CMK (cell line): ENCODE measurements around the gene NKX1-2.
A peak's percentile ranks its signal among the peaks of the same experiment; 100 is the strongest.
"Not testable (repeated sequence)": the region's sequence is repeated elsewhere in the genome, so short reads cannot be mapped to it uniquely, and the experiment has no call there.

Source experiments
- DNase-seq: peaks from one replicate; pipeline ENCODE4 v3.0.0-alpha.2; 2010; ENCODE audit warnings: low read depth

NKX1-2 gene

DNA sequence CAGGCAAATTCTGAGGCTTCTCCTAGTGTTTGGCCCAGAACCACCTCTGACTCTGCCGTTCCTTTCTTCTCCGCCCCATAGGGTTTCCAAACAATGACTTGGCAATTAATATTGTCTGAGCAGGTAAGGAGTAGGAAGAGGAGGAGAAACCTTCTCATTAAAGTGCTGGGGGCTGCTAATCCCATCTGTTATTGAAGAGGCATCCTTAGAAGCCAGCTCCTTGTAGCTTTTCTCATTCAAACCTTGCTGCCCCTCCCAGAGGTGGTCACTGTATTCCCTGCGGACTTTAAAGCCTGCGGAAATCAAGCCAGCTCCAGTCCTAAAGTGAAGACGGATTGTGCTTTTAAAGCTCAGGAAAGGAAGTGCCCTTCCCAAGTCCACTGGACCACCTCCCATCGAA is 1.4 kb upstream of the NKX1-2 start:
- no peak for DNase-seq

DNA sequence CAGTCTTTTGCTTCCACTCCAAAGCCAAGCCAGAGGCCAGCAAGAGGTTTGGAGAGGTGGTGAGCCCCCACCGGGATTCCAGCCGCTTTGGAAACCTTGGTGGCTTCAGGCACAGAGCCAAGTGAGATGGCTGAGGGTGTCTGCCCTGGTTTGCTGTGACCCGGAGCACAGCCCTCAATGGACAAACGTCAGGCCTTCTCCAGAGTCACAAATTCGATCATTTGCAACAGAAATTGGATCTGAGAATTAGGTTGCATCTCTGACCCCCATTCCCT is 885 bp upstream of the NKX1-2 start:
- DNase-seq: no peak

DNA sequence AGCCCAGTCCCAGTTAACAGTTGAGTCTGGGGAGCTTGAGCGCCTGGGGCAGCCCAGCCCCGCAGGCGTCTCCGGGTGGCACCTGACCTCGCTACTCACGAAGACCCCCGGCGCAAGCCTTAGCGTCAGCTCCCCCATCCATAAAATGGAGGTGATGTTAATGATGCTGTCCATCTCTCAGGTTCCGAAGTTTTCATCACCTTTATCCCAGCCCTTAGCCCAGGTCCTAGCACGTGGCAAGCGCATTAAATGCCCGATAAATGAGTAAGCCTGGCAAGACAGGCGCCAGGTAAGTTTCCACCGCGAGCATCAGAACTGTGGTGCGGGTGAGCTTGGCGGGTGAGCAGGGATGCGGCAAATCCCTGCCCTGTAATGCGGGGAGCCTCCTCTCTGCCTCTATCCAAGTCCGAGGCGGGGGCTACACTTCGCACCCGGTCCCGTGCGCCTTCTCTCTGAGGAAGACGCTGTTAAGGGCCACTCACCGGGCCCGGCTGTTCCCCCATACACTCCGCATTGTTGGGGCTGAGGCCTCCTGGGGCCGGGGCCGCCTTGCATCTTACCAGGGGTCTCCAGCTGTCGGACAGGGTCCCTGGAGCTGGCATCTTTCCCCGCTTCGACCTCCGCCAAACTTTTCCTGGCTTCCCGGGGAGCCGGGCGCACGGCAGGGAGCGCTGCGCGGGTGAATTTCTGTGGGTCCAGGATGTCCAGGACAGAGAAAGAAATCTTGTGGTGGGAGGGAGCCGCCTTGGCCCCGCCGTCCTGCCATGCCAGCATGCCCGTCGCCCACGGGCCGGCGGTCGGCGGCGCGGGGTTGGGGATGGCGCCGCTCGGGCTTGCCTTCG is 444 bp downstream of the NKX1-2 start:
- no peak for DNase-seq

DNA sequence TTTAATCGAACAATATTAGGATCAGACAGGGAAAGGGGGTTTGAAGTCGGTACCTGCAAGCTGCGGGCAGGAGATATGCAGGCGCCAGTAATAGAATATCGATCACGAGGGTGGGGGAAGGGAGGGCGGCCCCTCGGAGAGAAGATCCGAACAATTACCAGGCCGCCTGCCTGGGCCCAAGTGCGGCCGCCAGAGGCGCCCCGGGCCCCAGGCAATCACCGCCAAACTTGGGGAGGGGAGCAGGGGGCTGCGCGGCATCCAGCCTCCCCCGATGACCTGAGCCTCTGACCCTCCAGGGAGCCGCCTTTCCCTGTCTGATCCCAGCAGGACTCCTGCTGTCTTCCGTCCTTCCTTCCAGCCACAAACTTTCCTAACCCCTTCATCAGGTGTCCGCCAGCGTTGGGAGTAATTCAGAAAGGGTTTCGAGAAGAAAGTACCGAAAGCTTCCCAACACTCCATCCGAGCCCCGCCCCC is 1.1 kb downstream of the NKX1-2 start:
- DNase-seq: no peak

DNA sequence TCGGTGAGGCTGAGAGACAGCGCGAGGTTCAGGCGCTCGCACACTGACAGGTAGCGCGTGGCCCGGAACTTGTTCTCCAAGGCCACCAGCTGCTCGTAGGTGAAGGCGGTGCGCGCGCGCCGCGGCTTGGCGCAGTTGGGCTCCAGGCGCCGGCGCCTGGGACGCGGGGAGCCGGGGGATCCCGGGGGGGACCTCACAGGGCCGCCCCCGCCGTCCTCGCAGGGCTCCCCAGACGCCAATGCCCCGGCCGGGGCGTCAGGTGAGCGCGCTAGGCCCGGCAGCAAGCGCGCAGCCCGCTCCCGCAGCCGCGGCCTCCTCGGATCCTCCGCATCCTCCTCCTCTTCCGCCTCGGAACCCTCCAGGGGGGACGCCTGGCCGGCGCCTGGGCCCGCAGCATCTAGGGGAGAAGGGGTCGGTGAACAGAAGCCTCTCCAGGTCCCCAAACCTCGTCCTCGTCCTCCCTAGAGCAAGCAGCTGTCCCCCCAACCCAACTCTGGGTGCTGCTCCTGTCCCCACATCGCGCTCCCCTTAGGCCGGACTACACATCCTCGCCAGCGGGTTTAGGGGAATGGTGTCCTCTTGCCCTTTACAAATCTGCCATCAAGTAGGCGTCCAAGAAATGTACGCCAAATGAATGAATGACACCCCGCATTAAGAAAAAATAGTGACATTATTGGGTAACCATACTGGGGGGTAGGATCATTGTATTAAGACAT is 1.9 kb downstream of the NKX1-2 start:
- DNase-seq: no peak

DNA sequence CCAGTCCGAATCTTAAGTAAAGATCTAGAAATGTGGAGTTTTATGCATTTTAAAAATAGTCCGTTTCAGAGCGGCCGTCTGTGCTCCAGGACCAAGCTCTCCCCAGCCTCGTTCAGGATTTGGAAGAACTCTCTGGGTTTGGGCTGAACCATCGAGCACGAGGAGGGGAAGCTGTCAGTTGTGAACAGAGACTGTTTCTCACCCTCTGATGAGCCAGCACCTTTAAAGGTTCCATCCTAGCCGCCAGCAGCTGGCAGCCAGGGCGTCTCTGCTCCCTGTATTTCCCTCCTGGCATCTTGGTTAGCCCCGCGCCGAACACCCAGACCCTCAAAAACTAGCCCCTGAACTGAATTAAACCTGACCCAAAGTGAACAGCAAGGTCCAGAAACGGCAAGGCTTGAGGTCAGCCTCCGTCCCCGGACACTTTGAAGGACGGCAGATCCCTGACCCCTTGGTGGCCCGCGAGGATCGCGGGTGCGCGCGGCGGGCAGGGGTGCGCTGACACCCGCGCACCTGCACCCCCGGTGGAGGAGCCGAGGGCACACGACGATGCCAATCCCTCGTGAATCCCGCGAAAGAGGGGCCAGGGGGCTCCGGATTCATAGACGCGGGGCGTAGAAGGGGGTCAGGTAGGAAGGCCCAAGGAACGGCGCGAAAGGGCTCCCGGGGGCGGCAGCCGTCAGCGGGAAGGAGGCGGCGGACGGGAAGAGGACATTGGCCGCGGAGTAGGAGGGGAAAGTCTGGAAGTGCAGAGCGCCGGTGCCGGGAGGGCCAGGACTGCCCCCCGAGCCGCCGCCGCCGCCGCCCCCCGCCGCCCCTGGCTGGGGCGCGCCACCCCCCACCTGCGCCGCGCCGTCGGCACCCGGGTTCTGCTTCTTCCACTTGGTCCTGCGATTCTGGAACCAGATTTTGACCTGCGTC is 2.7 kb downstream of the NKX1-2 start:
- DNase-seq: no peak

DNA sequence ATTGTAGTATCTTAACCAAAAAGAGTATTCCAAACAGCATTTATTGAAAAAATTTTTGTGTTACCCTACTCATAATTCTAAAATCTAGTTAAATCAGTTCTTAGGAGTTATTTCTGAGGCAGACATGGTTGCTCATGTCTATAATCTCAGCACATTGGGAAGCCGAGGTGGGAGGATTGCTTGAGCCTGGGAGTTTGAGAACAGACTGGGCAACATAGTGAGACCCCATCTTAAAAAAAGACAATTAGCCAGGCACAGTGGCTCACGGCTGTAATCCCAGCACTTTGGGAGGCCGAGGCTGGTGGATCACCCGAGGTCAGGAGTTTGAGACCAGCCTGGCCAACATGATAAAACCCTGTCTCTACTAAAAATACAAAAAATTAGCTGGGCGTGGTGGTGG is 8.1 kb downstream of the NKX1-2 start:
- DNase-seq: not testable (repeated sequence)

DNA sequence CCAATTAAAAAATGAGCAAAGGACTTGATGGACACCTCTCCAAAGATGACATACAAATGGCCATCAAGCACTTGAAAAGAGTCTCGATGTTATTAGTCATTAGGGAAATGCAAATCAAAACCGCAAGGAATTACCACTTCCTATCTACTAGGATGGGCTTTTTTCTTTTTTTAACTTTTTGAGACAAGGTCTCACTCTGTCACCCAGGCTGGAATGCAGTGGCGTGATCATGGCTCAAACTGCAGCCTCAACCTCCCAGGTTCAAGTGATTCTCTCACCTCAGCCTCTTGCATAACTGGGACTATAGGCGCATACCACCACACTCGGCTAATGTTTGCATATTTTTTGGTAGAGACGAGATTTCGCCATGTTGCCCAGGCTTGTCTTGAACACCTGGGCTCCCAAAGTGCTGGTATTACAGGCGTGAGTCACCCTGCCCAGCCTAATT is 13.6 kb downstream of the NKX1-2 start:
- DNase-seq: no peak

DNA sequence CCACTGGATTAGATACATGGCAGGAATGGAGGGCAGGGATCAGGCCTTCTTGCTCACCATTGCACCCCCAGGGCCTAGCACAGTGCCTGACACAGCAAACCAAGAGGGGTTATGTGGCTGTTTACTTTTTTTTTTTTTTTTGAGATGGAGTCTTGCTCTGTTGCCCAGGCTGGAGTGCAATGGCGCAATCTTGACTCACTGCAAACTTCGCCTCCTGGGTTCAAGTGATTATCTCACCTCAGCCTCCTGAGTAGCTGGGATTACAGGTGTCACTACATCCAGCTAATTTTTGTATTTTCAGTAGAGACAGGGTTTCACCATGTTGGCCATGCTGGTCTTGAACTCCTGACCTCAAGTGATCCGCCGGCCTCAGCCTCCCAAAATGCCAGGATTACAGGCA is 14.2 kb downstream of the NKX1-2 start:
- DNase-seq: not testable (repeated sequence)

DNA sequence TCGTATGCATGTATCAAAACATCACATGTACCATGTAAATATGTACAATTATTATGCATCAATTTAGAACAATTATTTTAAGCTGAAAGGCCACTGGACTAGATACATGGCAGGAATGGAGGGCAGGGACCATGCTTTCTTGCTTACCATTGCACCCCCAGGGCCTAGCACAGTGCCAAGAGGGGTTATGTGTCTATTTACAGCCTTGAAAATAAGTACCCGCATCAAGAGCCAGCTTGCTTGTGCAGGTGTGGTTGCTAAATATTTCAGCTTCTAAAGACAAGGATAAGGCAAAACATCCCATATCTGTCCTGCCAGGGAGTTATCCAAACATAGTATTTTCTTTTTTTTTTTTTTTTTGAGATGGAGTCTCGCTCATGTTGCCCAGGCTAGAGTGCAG is 16.4 kb downstream of the NKX1-2 start:
- no peak for DNase-seq

DNA sequence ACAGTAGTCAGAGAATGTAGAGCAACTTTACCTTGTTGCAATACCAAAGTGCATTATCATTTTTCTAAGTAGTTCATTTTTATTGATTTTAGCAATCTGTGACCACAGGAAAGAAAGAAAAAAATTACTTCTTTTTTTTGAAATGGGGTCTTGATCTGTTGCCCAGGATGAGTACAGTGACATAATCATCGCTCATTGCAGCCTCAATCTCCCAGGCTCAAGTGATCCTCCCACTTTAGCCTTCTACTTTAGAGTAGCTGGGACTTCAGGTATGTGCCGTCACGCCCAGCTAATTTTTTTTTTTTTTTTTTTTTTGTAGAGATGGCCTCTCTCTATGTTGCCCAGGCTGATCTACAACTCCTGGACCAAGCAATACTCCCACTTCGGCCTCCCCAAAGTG is 19.8 kb downstream of the NKX1-2 start:
- no peak for DNase-seq

DNA sequence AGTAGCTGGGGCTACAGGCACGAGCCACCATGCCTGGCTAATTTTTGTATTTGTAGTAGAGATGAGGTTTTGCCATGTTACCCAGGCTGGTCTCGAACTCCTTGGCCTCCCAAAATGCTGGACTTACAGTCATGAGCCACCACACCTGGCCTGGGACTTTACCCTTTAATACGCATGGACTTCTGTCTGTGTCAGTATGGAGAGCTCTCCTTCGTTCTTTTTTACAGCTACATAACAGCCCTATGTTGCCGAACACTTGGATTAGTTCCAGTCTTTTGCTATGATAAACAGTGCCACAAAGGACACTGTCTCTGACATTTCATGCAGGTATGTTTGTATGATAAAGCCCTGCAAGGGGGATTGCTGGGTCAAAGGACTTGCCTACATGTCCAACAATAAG is 20.3 kb downstream of the NKX1-2 start:
- no peak for DNase-seq

DNA sequence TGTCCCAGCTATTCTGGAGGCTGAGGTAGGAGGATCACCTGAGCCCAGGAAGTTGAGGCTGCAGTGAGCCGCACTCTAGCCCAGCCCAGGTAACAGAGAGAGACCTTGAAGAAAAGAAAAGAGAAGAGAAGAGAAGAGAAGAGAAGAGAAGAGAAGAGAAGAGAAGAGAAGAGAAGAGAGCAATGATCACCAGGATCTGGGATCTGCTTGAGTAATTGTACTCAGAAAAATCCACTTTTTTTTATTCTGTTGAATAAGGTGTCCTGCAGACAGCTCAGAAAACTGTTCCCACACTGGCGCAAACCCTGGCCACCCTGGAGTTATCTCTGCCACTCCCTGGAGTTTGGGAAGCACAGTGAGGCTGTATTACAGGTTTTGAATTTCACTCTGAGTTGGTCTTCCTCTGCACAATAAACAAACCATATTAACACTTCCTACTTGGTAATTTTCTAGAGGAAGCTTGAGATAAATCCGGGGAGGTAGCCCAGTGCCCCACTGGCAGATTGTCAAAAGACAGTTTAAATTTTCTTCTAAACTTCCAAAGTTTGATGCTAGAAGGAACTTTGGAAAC is 21.5 kb downstream of the NKX1-2 start:
- DNase-seq: no peak

DNA sequence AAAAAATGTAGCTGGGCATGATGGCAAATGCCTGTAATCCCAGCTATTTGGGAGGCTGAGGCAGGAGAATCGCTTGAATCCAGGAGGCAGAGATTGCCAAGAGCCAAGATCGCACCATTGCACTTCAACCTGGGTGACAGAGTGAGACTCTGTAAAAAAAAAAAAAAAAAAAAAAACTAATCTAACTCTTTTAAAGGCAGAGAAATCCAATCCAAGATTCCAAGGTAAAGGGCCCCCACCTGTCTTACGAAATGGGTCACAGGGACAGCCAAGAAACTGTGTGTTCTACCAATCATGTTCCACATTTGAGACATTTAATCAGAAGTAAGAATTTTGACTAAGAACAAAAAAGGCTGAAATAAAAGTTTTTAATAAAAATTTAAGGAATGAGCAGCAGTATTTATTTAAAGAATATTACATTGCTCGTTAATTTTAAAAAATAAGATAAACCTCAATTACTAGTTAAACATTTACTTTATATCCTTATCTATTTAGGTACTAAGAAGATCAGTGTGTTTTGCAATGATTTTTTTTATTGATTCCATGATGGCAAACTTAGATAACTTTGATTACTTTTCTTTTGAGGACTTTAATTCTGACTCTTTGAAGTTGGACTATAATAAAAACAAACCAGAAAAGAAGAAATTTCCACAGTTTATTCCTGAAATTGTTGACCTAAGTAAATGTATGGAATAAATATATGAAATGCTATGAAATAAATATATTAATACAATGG is 24.4 kb downstream of the NKX1-2 start:
- DNase-seq: no peak

DNA sequence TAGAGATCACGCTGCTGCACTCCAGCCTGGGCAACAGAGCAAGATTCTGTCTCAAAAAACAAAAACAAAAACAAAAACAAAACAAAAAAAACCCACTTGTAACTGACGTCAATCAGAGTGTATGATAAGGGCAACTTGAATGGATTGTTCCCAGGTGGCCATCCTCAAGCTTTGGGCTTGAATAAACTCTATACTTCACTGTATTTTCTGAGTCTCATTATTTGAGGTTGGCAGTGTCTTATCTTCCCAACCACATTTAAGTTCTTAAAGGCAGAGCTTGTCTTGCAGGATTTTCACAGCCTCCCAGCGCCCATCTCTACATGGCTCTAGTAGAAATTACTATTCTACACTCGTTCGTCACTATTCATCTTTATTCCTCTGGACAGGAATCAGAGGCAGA is 26.0 kb downstream of the NKX1-2 start:
- no peak for DNase-seq

DNA sequence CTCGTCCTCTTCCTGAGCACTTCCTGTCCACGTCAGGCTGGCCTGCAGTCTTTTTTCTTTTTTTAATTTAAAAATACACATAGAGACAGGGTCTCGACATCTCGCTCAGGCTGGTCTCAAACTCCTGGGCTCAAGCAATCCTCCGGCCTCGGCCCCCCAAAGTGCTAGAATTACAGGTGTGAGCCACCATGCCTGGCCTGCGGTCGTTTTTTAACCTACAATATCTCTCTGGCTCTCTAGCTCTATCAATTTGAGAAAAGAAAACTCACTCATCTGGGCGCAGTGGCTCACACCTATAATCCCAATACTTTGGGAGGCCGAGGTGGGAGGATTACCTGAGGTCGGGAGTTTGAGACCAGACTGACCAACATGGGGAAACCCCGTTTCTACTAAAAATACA is 27.1 kb downstream of the NKX1-2 start:
- DNase-seq: no peak

DNA sequence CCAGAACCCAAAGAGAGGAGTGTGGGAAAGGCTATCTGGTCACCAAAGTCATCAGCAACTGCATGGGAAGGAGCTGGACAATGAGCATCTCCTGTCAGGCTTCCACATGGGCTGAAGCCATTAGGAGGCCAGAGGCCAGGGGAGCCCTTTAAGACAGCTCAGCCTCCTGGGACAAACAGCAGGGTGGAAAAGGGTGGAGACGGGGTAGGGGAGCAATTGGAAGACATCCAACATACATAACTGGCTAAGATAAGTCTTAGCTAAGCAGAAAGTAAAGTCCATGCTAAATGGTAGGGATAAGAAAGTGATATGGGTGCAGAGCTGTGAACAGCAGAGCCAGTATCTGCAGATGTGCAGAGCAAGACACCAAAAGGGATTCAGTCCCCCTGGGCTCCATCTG is 29.6 kb downstream of the NKX1-2 start:
- no peak for DNase-seq

DNA sequence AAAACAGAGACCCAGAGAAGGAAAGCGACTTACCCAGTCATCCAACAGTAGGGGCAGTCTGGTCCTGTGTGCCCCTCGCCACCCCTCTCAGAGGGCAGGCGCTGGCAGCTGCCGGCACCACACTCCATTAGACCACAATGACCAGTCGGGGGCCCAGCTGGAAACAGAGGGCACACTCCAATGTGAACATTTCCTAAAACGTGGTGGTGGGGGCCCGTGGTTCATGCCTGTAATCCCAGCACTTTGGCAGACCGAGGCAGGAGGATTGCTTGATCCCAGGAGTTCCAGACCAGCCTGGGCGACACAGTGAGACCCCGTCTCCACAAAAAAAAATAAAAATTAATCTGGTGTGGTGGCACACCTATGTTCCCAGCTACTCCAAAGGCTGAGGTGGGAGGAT is 30.2 kb downstream of the NKX1-2 start:
- no peak for DNase-seq

DNA sequence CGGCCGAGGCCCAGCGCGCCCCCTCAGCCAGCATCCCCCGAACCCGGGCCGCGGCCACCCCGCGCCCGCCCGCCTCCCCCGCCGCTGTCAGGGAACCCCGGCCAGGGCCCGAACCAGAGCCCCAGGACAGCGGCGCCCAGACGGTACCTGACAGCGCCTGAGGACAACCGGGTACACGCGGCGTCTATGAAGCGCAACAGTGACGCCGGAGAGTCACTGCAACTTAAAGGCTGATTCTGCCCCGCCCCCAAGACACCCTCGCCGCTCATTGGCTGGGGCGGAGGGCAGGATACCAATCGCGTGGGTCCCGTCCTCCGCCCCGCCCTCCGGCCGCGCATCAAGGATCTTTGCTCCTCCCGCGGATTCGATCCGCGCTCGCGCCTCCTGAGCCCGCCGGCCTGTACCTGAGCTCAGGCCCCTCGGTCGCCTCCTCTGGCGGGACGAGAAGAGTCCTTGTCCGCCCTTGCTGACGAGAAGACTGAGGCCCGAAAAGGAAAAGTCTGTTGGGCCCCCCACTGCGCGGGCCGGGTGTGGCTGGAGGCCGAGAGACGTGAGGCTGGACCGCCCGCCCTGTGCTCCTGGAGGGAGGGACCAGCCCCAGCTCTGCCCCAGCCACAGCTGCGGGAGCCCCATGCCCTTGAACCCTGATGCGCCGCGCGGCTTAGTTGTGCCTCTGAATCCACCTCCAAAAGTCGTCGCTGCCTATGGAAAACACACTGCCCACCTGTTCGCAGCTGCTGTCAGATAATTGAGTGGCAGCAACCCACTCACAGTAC is 30.9 kb downstream of the NKX1-2 start, which contains the start of gene OAT:
OAT (minus strand) TSS at position 198 of the 776 bp plus-strand sequence. CDS start 6,752 bp downstream, outside the sequence.
- DNase-seq: peak; percentile 85

DNA sequence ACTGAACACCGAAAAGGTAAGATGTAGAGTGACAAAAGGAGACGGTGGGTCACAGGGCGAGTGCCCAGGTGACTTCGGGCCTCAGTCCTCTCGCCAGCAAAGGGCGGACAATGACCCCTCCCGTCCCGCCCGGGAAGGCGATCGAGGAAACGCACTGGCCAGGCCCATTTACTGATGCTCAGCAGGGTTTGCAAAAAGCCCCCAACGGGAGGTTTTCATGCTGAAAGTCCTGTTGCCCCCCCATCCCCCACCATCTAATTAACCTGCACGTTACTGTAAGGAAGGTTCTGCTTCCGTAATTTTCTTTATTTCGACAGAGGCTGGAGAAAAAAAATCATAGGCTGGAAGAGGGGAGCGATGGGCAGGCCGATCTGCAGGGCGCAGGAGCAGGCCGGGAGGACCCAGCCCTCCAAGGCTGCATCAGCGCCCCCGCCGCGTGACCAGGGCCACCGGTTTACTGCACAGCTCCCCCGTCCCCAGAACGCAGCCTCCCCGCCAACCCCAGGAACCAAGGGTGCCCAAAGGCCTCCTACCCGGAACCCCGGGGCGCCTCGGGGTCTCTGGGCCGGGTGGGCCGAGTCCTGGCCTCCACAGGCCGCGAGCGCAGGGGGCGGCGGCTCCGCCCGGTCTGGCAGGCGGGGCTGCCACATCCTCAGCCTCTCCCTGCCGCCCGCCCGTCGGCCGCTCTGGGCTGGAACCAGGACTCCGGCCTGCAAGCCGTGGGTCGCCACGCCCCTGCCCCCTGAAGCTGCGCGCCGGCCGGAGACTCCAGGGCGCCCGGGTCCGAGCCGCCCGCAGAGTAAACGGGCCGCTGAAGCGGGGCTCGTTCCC is 31.7 kb downstream of the NKX1-2 start:
- DNase-seq: no peak
